Naive thymus-derived CD4-positive, alpha-beta T cell (primary cell): ENCODE results near the gene CLEC4M. TPM values are rescaled to one million over a fixed set of nuclear protein-coding genes. Genes with fewer than 3 reads are reported as not detected.
A peak's percentile ranks its signal among the peaks of the same experiment; 100 is the strongest.

Experiments
- ATAC-seq: fragments of 150-1000 bp; cut with Tn5 transposase; 2 replicates; pipeline ENCODE4 v1.10.0; 2021; ENCODE audit warnings: mild to moderate bottlenecking, moderate library complexity
- CTCF ChIA-PET: fragments of 350-600 bp; sonication (Branson Sonifier 250); formaldehyde crosslinking; loops from one replicate; lab custom pipeline; 2021; ENCODE audit warnings: antibody characterized with exemption; lab: Charles Lee
- POLR2A ChIA-PET: fragments of 350-600 bp; sonication (Branson Sonifier 250); formaldehyde crosslinking; loops from one replicate; lab custom pipeline; 2021; ENCODE audit warnings: antibody characterized with exemption, inconsistent platforms; lab: Charles Lee
- DNase-seq, 9 donors: peaks; one replicate each; pipeline versions ENCODE4 v3.0.0 to v3.0.0-alpha.2; 2020 to 2022; ENCODE audit warnings: mixed read lengths in 1 of 9
- H3K27ac ChIP-seq: one replicate; pipeline ENCODE4 v1.7.0; 2013; ENCODE audit warnings: mild to moderate bottlenecking, low read depth, low read length, moderate library complexity
- H3K27me3 ChIP-seq, 2 donors: one replicate each; pipeline ENCODE4 v1.7.0; 2013; ENCODE audit warnings: low read length in 2 of 2, mild to moderate bottlenecking in 2 of 2, moderate library complexity in 2 of 2; ENCODE audit not compliant: control insufficient read depth in 2 of 2, insufficient read depth in 2 of 2
- H3K36me3 ChIP-seq, 3 experiments: 1 replicate in 2 of 3; 2 replicates in 1 of 3; pipeline ENCODE4 v1.7.0; 2013; ENCODE audit warnings: low read length in 3 of 3, mild to moderate bottlenecking in 3 of 3, moderate library complexity in 1 of 3; ENCODE audit not compliant: insufficient read depth in 3 of 3, control insufficient read depth in 2 of 3
- H3K4me1 ChIP-seq, 2 donors: one replicate each; pipeline ENCODE4 v1.7.0; 2013; ENCODE audit warnings: low read length in 2 of 2, mild to moderate bottlenecking in 2 of 2, moderate library complexity in 1 of 2; ENCODE audit not compliant: control insufficient read depth in 2 of 2, insufficient read depth in 2 of 2
- H3K4me3 ChIP-seq: 2 replicates; pipeline ENCODE4 v1.7.0; 2013; ENCODE audit warnings: mild to moderate bottlenecking, low read length
- H3K9me3 ChIP-seq, 3 experiments: 1 replicate in 2 of 3; 2 replicates in 1 of 3; pipeline ENCODE4 v1.7.0; 2013; ENCODE audit warnings: low read length in 3 of 3; ENCODE audit not compliant: control insufficient read depth in 2 of 3
- H3K27ac Mint-ChIP-seq, 9 donors: one replicate each; pipeline ENCODE4 v1.8.0; 2020 to 2022; ENCODE audit warnings: mixed read lengths in 9 of 9, mild to moderate bottlenecking in 8 of 9, moderate library complexity in 5 of 9, inconsistent platforms in 2 of 9
- H3K27me3 Mint-ChIP-seq, 5 donors: one replicate each; pipeline ENCODE4 v1.8.0; 2021 to 2022; ENCODE audit warnings: mixed read lengths in 5 of 5, mild to moderate bottlenecking in 1 of 5
- H3K36me3 Mint-ChIP-seq, 5 donors: one replicate each; pipeline ENCODE4 v1.8.0; 2020 to 2022; ENCODE audit warnings: mixed read lengths in 5 of 5, mild to moderate bottlenecking in 3 of 5, inconsistent platforms in 1 of 5
- H3K4me1 Mint-ChIP-seq, 7 donors: one replicate each; pipeline ENCODE4 v1.8.0; 2020 to 2022; ENCODE audit warnings: mixed read lengths in 7 of 7, mild to moderate bottlenecking in 3 of 7, inconsistent platforms in 1 of 7
- H3K4me3 Mint-ChIP-seq, 10 donors: one replicate each; pipeline ENCODE4 v1.8.0; 2020 to 2022; ENCODE audit warnings: mild to moderate bottlenecking in 10 of 10, mixed read lengths in 10 of 10, moderate library complexity in 6 of 10, inconsistent platforms in 2 of 10
- H3K9me3 Mint-ChIP-seq, 11 donors: one replicate each; pipeline ENCODE4 v1.8.0; 2020 to 2022; ENCODE audit warnings: mixed read lengths in 11 of 11, mild to moderate bottlenecking in 4 of 11, inconsistent platforms in 1 of 11, moderate library complexity in 1 of 11
- intact Hi-C, 2 donors: fragments of 100-400 bp; cut with micrococcal nuclease; formaldehyde crosslinking; loops; one replicate each; pipeline ENCODE4 v1.15.1; 2023
- polyA plus RNA-seq, 2 donors: library from polyadenylated mRNA; unstranded; fragments of 300-500 nt; fragmentation: Illumina TruSeq; gene quantifications; one replicate each; pipeline ENCODE4 v1.2.3, GENCODE V29; 2021
- total RNA-seq, 6 experiments: library from RNA in 5 of 6; stranded (reverse) in 5 of 6; gene quantifications; 1 replicate in 5 of 6; 2 replicates in 1 of 6; pipeline ENCODE4 v1.2.3 and lab custom pipeline; 2021 to 2026

CLEC4M gene, protein sequence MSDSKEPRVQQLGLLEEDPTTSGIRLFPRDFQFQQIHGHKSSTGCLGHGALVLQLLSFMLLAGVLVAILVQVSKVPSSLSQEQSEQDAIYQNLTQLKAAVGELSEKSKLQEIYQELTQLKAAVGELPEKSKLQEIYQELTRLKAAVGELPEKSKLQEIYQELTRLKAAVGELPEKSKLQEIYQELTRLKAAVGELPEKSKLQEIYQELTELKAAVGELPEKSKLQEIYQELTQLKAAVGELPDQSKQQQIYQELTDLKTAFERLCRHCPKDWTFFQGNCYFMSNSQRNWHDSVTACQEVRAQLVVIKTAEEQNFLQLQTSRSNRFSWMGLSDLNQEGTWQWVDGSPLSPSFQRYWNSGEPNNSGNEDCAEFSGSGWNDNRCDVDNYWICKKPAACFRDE
- total RNA-seq (not detected), polyA plus RNA-seq (under 1 TPM in 1 of 2 donors, not detected in 1; 0.74 TPM), total RNA-seq (lab: John Stamatoyannopoulos, UW) (not detected)

DNA sequence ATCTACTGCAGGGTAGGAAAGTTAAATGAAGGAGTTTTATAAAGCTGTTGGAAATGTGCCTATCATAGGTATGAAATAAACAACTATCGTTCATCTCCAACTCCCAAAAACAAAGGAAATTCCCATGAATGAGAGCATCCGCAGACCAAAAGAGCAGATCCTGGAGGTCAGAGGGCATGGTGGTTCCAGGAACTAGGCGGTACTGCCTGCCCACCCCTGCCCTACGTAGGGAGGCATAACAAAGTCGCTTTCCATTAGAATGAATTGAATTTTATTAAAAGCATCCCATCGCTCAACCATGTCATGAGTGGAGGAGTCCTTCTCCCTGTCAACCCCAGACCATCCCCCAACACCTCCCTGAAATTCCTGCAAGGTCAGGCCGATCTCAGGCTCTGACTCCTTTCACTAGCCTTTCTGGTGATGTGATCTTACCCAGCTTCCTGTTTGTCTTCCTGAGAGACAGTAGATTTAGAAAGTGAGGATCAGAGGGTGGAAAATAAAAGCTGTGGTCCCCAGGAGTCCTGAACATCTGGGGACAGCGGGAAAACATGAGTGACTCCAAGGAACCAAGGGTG is at the start of gene CLEC4M:
Gene CLEC4M (plus strand): TSS at position 525 of the 575 bp plus-strand sequence. CDS start 24 bp downstream, at position 549.
- POLR2A ChIA-PET, result interaction anchor here (1.0 kb wide), 1 partner anchor 24 kb away, joined by 3 read pairs; no protein-coding TSS in a partner anchor

DNA sequence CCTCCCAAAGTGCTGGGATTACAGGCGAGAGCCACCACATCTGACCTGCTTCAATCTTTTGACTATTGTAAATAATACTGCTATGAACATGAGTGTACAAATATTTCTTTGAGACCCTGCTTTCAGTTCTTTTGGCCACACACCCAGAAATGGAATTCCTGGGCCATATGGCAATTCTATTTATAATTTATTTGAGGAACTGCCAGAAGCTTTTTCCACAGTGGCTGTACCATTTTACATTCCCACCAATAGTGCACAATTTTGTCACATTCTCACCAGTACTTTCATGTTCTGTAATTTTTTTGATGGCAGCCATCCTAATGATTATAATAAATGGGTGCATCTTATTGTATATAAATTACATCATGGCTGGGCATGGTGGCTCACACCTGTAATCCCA is 47.4 kb upstream of the CLEC4M start:
- ATAC-seq (no peak), DNase-seq (no peak)
- H3K4me3 ChIP-seq, result no peak overlapping the region
- Mint-ChIP-seq H3K4me1 (peaks cover 0 to 22% (median 14%) of the 10 kb centered on the region in 7 donors), H3K36me3 (no peaks in the 10 kb centered on the region), H3K9me3 (peaks cover 0 to 6% (median 0%) of the 10 kb centered on the region in 11 donors), H3K27me3 (no peaks in the 10 kb centered on the region), H3K4me3 (no peak overlapping the region), H3K27ac (no peak overlapping the region)
- intact Hi-C loops, result no loop called here
- H3K9me3 ChIP-seq, result no peaks in the 10 kb centered on the region
- H3K27me3 ChIP-seq, result no peaks in the 10 kb centered on the region
- POLR2A ChIA-PET, result no interaction called here
- H3K4me1 ChIP-seq, result peaks cover 7% of the 10 kb centered on the region in 2 donors
- H3K27ac ChIP-seq, result no peak overlapping the region
- CTCF ChIA-PET, result no interaction called here
- no peaks in the 10 kb centered on the region for H3K36me3 ChIP-seq

More for the DNA sequence above, at the start of gene CLEC4M:
- Mint-ChIP-seq H3K27ac (peak within 1 kb of the TSS in 2 of 9 donors; percentile 70 to 77), H3K4me1 (peaks cover 0 to 13% (median 10%) of the 10 kb centered on the region in 7 donors), H3K27me3 (peaks cover 0 to 5% (median 0%) of the 10 kb centered on the region in 5 donors), H3K9me3 (peaks cover 0 to 26% (median 18%) of the 10 kb centered on the region in 11 donors), H3K4me3 (peak within 1 kb of the TSS in 1 of 10 donors; percentile 30), H3K36me3 (peaks cover 0 to 17% (median 7%) of the 10 kb centered on the region in 5 donors)
- CTCF ChIA-PET, result no interaction called here
- no peaks in the 10 kb centered on the region for H3K27me3 ChIP-seq
- no peak for ATAC-seq
- no peak within 1 kb of the TSS for H3K4me3 ChIP-seq
- no peak for DNase-seq
- intact Hi-C loops, result no loop called here
- H3K4me1 ChIP-seq, result no peaks in the 10 kb centered on the region
- no peaks in the 10 kb centered on the region for H3K36me3 ChIP-seq
- peaks cover 0 to 18% (median 7%) of the 10 kb centered on the region in 3 experiments for H3K9me3 ChIP-seq
- H3K27ac ChIP-seq, result no peak within 1 kb of the TSS

DNA sequence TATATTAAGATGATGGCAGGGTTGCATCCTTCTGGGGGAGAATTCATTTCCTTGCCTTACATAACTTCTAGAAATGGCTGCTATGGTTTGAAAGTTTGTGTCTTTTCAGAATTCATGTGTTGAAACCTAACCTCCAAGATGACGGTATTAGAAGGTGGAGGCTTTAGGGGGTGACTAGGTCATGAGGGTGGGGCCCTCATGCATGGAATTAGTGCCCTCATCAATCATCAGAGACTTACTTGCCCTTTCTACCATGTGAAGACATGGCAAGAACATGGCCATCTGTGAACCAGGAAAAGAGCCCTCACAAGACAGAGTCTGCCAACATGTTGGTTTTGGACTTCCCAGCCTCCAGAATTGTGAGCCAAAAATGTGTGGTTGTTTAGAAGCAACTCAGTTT is 46.3 kb upstream of the CLEC4M start:
- peaks cover 0 to 21% (median 11%) of the 10 kb centered on the region in 7 donors for H3K4me1 Mint-ChIP-seq
- H3K36me3 Mint-ChIP-seq, result no peaks in the 10 kb centered on the region
- H3K9me3 ChIP-seq, result no peaks in the 10 kb centered on the region
- no peaks in the 10 kb centered on the region for H3K27me3 Mint-ChIP-seq
- CTCF ChIA-PET, result no interaction called here
- H3K4me3 ChIP-seq, result no peak overlapping the region
- POLR2A ChIA-PET, result no interaction called here
- peaks cover 7% of the 10 kb centered on the region in 2 donors for H3K4me1 ChIP-seq
- intact Hi-C loops, result no loop called here
- no peak overlapping the region for H3K27ac Mint-ChIP-seq
- no peak overlapping the region for H3K4me3 Mint-ChIP-seq
- no peak for ATAC-seq
- no peak overlapping the region for H3K27ac ChIP-seq
- no peaks in the 10 kb centered on the region for H3K27me3 ChIP-seq
- no peak for DNase-seq
- H3K36me3 ChIP-seq, result no peaks in the 10 kb centered on the region
- peaks cover 0 to 6% (median 0%) of the 10 kb centered on the region in 11 donors for H3K9me3 Mint-ChIP-seq

DNA sequence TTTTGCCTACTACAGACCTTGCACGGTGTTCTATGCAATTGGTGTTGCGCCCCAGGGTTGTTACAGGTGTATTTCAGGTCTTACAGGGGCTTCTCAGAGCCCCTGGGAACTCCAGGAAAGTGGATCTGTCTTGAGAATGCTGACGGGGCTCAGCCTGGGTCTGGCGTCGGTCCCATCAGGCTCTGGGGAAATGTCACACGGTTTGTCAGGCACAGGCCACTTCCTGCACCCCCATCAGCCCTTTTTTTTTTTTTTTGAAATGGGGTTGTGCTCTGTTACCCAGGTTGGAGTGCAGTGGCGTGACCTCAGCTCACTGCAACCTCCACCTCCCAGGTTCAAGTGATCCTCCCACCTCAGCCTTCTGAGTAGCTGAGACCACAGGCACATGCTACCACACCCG is 44.4 kb upstream of the CLEC4M start:
- H3K36me3 Mint-ChIP-seq, result no peaks in the 10 kb centered on the region
- ATAC-seq (peak; percentile 49), DNase-seq (peak in 1 of 9 donors; percentile 22)
- H3K27me3 ChIP-seq, result no peaks in the 10 kb centered on the region
- ChIA-PET POLR2A (interaction anchor here (0.7 to 1.9 kb wide), 2 partner anchors 13 to 159 kb away, joined by 3 to 7 read pairs; no protein-coding TSS in a partner anchor), CTCF (interaction anchor here (0.6 kb wide), 1 partner anchor 38 kb away, joined by 3 read pairs; the partner anchor contains the start of gene TRAPPC5)
- no peaks in the 10 kb centered on the region for H3K27me3 Mint-ChIP-seq
- intact Hi-C loops, result loop anchor here in 1 of 2 donors (2.0 kb wide), 1 partner anchor 14 kb away; no protein-coding TSS in a partner anchor
- H3K4me3 ChIP-seq, result no peak overlapping the region
- peak overlapping the region in 4 of 9 donors; percentile 40 to 77 (median 70) for H3K27ac Mint-ChIP-seq
- peaks cover 0 to 6% (median 0%) of the 10 kb centered on the region in 11 donors for H3K9me3 Mint-ChIP-seq
- H3K4me1 Mint-ChIP-seq, result peaks cover 0 to 21% (median 11%) of the 10 kb centered on the region in 7 donors
- no peaks in the 10 kb centered on the region for H3K36me3 ChIP-seq
- peaks cover 7% of the 10 kb centered on the region in 2 donors for H3K4me1 ChIP-seq
- peak overlapping the region in 7 of 10 donors; percentile 17 to 58 (median 42) for H3K4me3 Mint-ChIP-seq
- no peak overlapping the region for H3K27ac ChIP-seq
- no peaks in the 10 kb centered on the region for H3K9me3 ChIP-seq

- no peak for ATAC-seq
- Histone ChIP-seq H3K4me3 (no peak overlapping the region), H3K27me3 (no peaks in the 10 kb centered on the region), H3K4me1 (peaks cover 7% of the 10 kb centered on the region in 2 donors), H3K27ac (no peak overlapping the region), H3K9me3 (no peaks in the 10 kb centered on the region), H3K36me3 (no peaks in the 10 kb centered on the region)
- DNase-seq, result no peak
- Mint-ChIP-seq H3K4me1 (peaks cover 0 to 8% (median 7%) of the 10 kb centered on the region in 7 donors), H3K9me3 (peaks cover 0 to 6% (median 0%) of the 10 kb centered on the region in 11 donors), H3K36me3 (no peaks in the 10 kb centered on the region), H3K27me3 (no peaks in the 10 kb centered on the region), H3K4me3 (no peak overlapping the region), H3K27ac (peak overlapping the region in 2 of 9 donors; percentile 10 to 12)
- ChIA-PET CTCF (no interaction called here), POLR2A (interaction anchor here (1.9 kb wide), 1 partner anchor 15 kb away, joined by 7 read pairs; no protein-coding TSS in a partner anchor)
- intact Hi-C loops, result no loop called here
Observed at GRCh38 chr19:7720351-7720750, 42.7 kb upstream of the CLEC4M start.

GRCh38 chr19:7722231-7722651 is 40.8 kb upstream of the CLEC4M start:
- Mint-ChIP-seq H3K4me1 (peaks cover 0 to 8% (median 4%) of the 10 kb centered on the region in 7 donors), H3K36me3 (peaks cover 0 to under 1% (median 0%) of the 10 kb centered on the region in 5 donors), H3K9me3 (peaks cover 0 to 4% (median 0%) of the 10 kb centered on the region in 11 donors), H3K27ac (no peak overlapping the region), H3K4me3 (no peak overlapping the region), H3K27me3 (peaks cover 0 to 5% (median 1%) of the 10 kb centered on the region in 5 donors)
- no peak for ATAC-seq
- Histone ChIP-seq H3K27me3 (no peaks in the 10 kb centered on the region), H3K27ac (no peak overlapping the region), H3K9me3 (no peaks in the 10 kb centered on the region), H3K4me1 (peaks cover 7% of the 10 kb centered on the region in 2 donors), H3K4me3 (no peak overlapping the region), H3K36me3 (no peaks in the 10 kb centered on the region)
- POLR2A ChIA-PET, result no interaction called here
- CTCF ChIA-PET, result interaction anchor here (0.7 to 1.1 kb wide), 2 partner anchors 78 to 703 kb away, joined by 3 read pairs; no protein-coding TSS in a partner anchor
- no peak for DNase-seq
- intact Hi-C loops, result no loop called here
